GM21367 (cell line): ENCODE results near the gene PAH.

Experiments used
- ATAC-seq: cut with Tn5 transposase; IDR thresholded peaks from one replicate; pipeline ENCODE4 v1.9.1; 2021; ENCODE audit not compliant: unreplicated experiment

PAH gene

GRCh38 chr12:102917026-102917787 lies at the start of gene PAH:
PAH (minus strand) TSS chr12:102917244; CDS start chr12:102917130, 114 bp downstream.
- peak; percentile 59 for ATAC-seq

- ATAC-seq, result no peak
These were observed 49.3 kb upstream of the PAH start for GRCh38 chr12:102966200-102966863.

GRCh38 chr12:102965281-102966155 lies 48.5 kb upstream of the PAH start:
- peak; percentile 20 for ATAC-seq

DNA sequence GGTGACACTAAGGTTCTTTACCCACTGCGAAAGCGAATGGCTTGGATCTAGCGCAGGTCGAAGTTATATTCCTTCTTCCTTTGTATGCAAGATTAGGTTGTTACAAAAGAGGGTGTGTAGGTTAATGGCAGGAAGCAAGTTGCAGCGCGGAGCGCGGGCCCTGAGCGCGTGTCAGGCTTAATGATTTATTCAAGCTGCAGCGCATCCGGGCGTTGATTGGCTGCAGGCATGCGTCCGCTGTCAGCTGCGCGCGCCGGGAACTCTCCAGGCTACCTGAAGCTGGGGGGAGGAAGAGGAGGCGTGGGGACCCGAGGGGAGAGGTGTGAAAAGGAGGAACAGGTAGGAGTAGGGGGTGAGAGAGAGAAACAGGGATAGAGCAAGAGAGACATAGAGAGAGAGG lies 47.8 kb upstream of the PAH start:
- ATAC-seq, result peak; percentile 46

GRCh38 chr12:102963796-102964195 lies 46.8 kb upstream of the PAH start:
- no peak for ATAC-seq

DNA sequence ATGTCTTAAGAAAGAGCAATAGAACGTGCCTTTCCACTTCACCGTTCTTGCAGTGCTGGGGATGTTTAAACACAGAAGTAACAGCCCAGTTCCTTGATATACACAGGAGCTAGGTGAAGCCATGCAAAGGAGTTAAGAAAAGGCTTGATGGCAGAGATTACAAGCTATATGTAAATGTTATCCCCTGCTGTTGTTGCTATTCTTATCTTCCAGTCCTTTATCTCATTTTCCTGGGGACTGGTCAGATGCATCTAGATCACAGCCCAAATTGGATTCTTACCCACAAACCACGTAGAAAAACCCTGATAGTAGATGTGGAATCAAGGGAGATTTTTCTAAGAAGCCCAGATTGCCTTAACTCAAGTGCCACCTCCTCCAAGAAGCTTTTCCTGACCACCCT lies 45.9 kb upstream of the PAH start:
- no peak for ATAC-seq

- no peak for ATAC-seq
These were observed 45.5 kb upstream of the PAH start for GRCh38 chr12:102962532-102962931.

GRCh38 chr12:102961466-102961855 lies 44.4 kb upstream of the PAH start:
- no peak for ATAC-seq

DNA sequence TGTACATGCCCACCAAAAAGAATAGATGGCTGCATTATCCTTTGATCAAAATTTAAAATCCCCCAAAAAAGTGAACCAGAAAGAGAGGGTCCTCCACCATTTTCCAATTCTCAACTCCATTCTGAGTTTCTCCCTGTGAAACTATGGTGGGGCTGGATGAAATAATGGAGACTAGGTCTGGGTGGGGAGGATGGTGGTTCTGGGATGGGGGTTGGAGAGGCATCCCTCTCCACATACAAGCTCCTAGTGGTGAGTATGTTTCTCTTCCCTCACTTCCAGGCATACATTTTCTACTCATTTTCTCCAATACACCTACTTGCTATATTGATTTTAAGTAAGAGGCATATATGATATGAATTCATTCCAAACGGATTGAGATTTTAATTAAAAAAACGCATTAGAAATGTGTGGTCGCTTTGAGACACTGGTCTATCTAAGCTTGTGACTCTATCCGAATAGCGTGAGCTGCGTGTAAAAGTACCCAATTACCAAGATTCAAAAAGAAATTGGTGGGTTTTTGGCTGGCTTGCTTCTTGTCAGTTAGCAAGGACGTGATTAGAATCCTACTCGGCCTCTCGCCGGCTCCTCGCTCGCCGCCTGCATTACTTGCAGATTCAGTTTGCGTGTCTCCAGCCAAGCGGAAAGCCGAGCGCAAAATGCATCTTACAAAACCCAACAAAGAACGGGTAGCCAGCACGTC lies 43.9 kb upstream of the PAH start:
- no peak for ATAC-seq

- no peak for ATAC-seq
These were observed 42.3 kb upstream of the PAH start for GRCh38 chr12:102959391-102959790.

DNA sequence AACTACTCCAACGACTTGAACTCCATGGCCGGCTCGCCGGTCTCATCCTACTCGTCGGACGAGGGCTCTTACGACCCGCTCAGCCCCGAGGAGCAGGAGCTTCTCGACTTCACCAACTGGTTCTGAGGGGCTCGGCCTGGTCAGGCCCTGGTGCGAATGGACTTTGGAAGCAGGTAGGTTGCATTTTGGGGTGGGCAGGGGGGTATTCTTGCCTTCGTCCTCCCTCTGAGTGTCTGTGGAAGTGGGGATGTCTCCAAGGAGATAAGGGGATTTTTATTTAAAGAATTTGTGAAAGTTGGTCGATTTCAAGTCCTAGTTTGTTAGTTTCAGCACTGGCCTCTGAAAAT lies 41.8 kb upstream of the PAH start:
- ATAC-seq, result peak; percentile 8

GRCh38 chr12:102958073-102958829 lies 41.2 kb upstream of the PAH start:
- peak; percentile 47 for ATAC-seq

GRCh38 chr12:102957339-102958050 lies 40.5 kb upstream of the PAH start, which contains the start of gene ASCL1:
ASCL1 (plus strand) TSS chr12:102957674; CDS start chr12:102958245, 571 bp downstream.
- ATAC-seq, result no peak

DNA sequence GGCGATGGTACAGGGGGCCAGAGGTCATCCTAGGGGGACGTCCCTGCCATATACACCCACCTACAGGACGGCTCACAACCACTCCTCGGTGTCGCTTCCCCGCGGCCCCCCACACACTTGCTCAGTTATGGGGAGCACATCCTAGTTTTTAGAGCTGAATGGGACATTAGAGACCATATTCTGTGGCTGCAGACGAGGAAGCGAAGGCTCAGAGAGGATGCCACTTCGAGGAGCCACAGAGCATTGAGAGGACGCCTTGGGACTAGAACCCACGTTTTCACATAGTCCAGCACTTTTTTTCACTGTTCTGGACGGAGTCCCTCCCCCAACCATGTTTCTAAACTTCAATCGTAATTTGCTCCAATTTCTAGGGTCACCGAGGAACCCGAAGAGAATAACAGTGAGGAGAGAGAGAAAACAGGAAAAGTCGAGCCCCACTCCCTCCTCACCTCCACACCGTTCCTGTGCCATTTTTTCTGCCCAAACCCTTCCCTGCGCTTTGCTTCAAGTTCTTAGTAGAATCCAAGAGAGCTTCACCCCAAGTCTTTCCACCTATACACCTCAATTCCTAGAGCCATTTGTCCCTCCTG lies 39.8 kb upstream of the PAH start:
- ATAC-seq, result no peak

GRCh38 chr12:102955926-102956737 lies 39.1 kb upstream of the PAH start:
- no peak for ATAC-seq

- ATAC-seq, result no peak
These were observed 37.1 kb upstream of the PAH start for GRCh38 chr12:102954134-102954533.

GRCh38 chr12:102953221-102953620 lies 36.2 kb upstream of the PAH start:
- ATAC-seq, result no peak

GRCh38 chr12:102951841-102952240 lies 34.8 kb upstream of the PAH start:
- no peak for ATAC-seq
